PC-9 (cell line): ENCODE measurements around the gene KCNA10. TPM values are rescaled to one million over a fixed set of nuclear protein-coding genes. Genes with fewer than 3 reads are reported as not detected.

Experiments used
- BruUV-seq: library from RNA; stranded (reverse); fragments of 400-500 nt; replicated peaks from 2 replicates; lab custom pipeline; 2021; lab: Mats Ljungman, UMichigan
- CTCF ChIA-PET: fragments of 300-600 bp; sonication (Branson Sonifier 250); formaldehyde crosslinking; loops from one replicate; lab custom pipeline; 2022; ENCODE audit warnings: antibody characterized with exemption; lab: Charles Lee
- POLR2A ChIA-PET: fragments of 300-600 bp; sonication (Branson Sonifier 250); formaldehyde crosslinking; loops from one replicate; lab custom pipeline; 2022; ENCODE audit warnings: antibody characterized with exemption; ENCODE audit not compliant: unreplicated experiment; lab: Charles Lee
- DNase-seq, 2 experiments: peaks; one replicate each; pipeline versions ENCODE4 v3.0.0 to v3.0.0-alpha.2; 2015 to 2022; ENCODE audit warnings: mixed read lengths in 1 of 2
- H2AFZ ChIP-seq: fragments of 200-600 bp; sonication (generic); 2 replicates; pipeline ENCODE4 v1.8.1; 2017; ENCODE audit warnings: antibody characterized with exemption
- H3F3A ChIP-seq: fragments of 200-600 bp; sonication (generic); 2 replicates; pipeline ENCODE4 v1.8.1; 2017; ENCODE audit warnings: antibody characterized with exemption, mild to moderate bottlenecking, low read depth; ENCODE audit not compliant: insufficient read depth
- H3K27ac ChIP-seq: fragments of 200-600 bp; sonication (generic); 2 replicates; pipeline ENCODE4 v1.6.1; 2016; ENCODE audit warnings: mixed run types
- H3K27me3 ChIP-seq: fragments of 200-600 bp; sonication (generic); 2 replicates; pipeline ENCODE4 v1.6.1; 2016; ENCODE audit warnings: low read depth, mixed run types; ENCODE audit not compliant: insufficient read depth
- H3K36me3 ChIP-seq: fragments of 200-600 bp; sonication (generic); 2 replicates; pipeline ENCODE4 v1.6.1; 2016; ENCODE audit warnings: low read depth, mixed run types
- H3K4me1 ChIP-seq: fragments of 200-600 bp; sonication (generic); replicated peaks from 2 replicates; pipeline ENCODE4 v1.6.1; 2016; ENCODE audit warnings: mixed run types; ENCODE audit not compliant: insufficient read depth
- H3K4me2 ChIP-seq: fragments of 200-600 bp; sonication (generic); 2 replicates; pipeline ENCODE4 v1.6.1; 2017; ENCODE audit warnings: mixed run types
- H3K4me3 ChIP-seq: fragments of 200-600 bp; sonication (generic); 2 replicates; pipeline ENCODE4 v1.6.1; 2016; ENCODE audit warnings: mixed run types
- H3K79me2 ChIP-seq: fragments of 200-600 bp; sonication (generic); 2 replicates; pipeline ENCODE4 v1.6.1; 2017; ENCODE audit warnings: low read depth, mixed run types
- H3K9me2 ChIP-seq: fragments of 200-600 bp; sonication (generic); 2 replicates; pipeline ENCODE4 v1.8.1; 2017; ENCODE audit warnings: mild to moderate bottlenecking; ENCODE audit not compliant: insufficient read depth
- H3K9me3 ChIP-seq: fragments of 200-600 bp; sonication (generic); 2 replicates; pipeline ENCODE4 v1.8.1; 2016; ENCODE audit warnings: low read depth; ENCODE audit not compliant: insufficient read depth
- H4K20me1 ChIP-seq: fragments of 200-600 bp; sonication (generic); 2 replicates; pipeline ENCODE4 v1.8.1; 2017; ENCODE audit not compliant: insufficient read depth
- EZH2 ChIP-seq: fragments of 200-600 bp; sonication (generic); IDR thresholded peaks from 2 replicates; pipeline ENCODE4 v1.8.0; 2017; ENCODE audit warnings: antibody characterized with exemption, low read depth
- intact Hi-C: fragments of 100-400 bp; cut with micrococcal nuclease; formaldehyde crosslinking; loops from one replicate; pipeline ENCODE4 v1.10.0; 2022; ENCODE audit not compliant: unreplicated experiment
- total RNA-seq: library from RNA; stranded (reverse); gene quantifications from 2 replicates; pipeline ENCODE4 v1.2.3, GENCODE V29; 2021
- TF ChIP-seq, protein P1 (sequence below): fragments of 200-600 bp; sonication (generic); conservative IDR thresholded peaks from 2 replicates; pipeline ENCODE4 v1.6.1; 2017; ENCODE audit warnings: mixed run types, antibody characterized with exemption, mild to moderate bottlenecking, moderate library complexity

Gene KCNA10
- total RNA-seq, 1 experiment from 2014 or later = not detected

DNA sequence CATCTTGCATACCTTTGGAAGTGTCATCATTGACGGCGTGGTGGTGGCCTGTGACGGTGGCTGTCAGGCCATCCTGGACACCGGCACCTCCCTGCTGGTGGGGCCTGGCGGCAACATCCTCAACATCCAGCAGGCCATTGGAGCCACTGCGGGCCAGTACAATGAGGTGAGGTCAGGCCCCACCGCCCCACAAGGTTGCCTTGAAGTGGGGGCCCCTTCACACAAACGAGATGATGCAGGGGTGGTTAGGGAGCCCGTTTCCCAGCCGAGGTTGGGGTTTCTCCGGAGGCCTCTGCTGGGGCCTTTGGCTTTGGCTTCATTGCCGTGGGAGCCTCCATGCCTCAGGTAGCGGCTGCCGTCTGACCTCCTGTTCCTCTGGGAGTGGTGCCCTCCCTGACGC is 29.6 kb downstream of the KCNA10 start:
- BruUV-seq = no TSS peak
- Histone ChIP-seq H3K4me3 (no peak overlapping the region), H3K27ac (no peak overlapping the region), H3K36me3 (no peaks in the 10 kb centered on the region), H3K9me3 (no peaks in the 10 kb centered on the region), H2AFZ (no peak overlapping the region), H4K20me1 (no peaks in the 10 kb centered on the region), H3K79me2 (no peaks in the 10 kb centered on the region), H3F3A (no peaks in the 10 kb centered on the region), H3K27me3 (no peaks in the 10 kb centered on the region), H3K4me1 (peaks cover 8% of the 10 kb centered on the region; the same call in 1 of the 2 replicates), H3K4me2 (no peak overlapping the region), H3K9me2 (no peaks in the 10 kb centered on the region)
- TF ChIP-seq, protein P1, sequence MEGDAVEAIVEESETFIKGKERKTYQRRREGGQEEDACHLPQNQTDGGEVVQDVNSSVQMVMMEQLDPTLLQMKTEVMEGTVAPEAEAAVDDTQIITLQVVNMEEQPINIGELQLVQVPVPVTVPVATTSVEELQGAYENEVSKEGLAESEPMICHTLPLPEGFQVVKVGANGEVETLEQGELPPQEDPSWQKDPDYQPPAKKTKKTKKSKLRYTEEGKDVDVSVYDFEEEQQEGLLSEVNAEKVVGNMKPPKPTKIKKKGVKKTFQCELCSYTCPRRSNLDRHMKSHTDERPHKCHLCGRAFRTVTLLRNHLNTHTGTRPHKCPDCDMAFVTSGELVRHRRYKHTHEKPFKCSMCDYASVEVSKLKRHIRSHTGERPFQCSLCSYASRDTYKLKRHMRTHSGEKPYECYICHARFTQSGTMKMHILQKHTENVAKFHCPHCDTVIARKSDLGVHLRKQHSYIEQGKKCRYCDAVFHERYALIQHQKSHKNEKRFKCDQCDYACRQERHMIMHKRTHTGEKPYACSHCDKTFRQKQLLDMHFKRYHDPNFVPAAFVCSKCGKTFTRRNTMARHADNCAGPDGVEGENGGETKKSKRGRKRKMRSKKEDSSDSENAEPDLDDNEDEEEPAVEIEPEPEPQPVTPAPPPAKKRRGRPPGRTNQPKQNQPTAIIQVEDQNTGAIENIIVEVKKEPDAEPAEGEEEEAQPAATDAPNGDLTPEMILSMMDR = no peak
- TF ChIP-seq EZH2 = no peak
- CTCF ChIA-PET = no interaction called here
- intact Hi-C loops = no loop called here
- DNase-seq = no peak
- POLR2A ChIA-PET = no interaction called here

DNA sequence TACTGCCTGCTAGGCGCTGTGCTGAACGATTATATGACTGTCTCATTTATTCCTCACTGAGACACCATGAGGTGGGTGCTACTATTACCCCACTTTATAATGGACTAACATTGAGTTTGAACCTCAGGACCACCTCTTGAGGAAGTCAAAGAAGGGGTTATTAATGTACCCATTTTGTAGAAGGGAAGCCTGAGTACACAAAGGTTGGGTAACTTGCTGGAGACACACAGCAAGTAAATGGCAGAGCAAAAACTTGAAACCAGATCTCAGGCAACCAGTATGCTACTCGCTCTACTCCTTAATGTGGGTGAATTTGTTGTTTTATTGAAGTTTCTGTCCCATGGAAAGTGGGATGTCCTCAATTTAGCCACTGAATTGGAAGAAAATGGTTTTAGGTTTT is 30.1 kb downstream of the KCNA10 start:
- no peaks in the 10 kb centered on the region for H3K36me3 ChIP-seq
- ChIA-PET CTCF (no interaction called here), POLR2A (no interaction called here)
- H3K4me2 ChIP-seq = no peak overlapping the region
- H3K9me3 ChIP-seq = no peaks in the 10 kb centered on the region
- no peak for DNase-seq
- intact Hi-C loops = no loop called here
- H3K4me3 ChIP-seq = no peak overlapping the region
- no peak overlapping the region for H2AFZ ChIP-seq
- no peak overlapping the region for H3K27ac ChIP-seq
- H3K27me3 ChIP-seq = no peaks in the 10 kb centered on the region
- no peak for TF ChIP-seq EZH2
- TF ChIP-seq, protein P1 = no peak
- no peaks in the 10 kb centered on the region for H3F3A ChIP-seq
- H3K4me1 ChIP-seq = peaks cover 8% of the 10 kb centered on the region; the same call in 1 of the 2 replicates
- no peaks in the 10 kb centered on the region for H3K79me2 ChIP-seq
- no peaks in the 10 kb centered on the region for H3K9me2 ChIP-seq
- no peaks in the 10 kb centered on the region for H4K20me1 ChIP-seq
- BruUV-seq = no TSS peak

DNA sequence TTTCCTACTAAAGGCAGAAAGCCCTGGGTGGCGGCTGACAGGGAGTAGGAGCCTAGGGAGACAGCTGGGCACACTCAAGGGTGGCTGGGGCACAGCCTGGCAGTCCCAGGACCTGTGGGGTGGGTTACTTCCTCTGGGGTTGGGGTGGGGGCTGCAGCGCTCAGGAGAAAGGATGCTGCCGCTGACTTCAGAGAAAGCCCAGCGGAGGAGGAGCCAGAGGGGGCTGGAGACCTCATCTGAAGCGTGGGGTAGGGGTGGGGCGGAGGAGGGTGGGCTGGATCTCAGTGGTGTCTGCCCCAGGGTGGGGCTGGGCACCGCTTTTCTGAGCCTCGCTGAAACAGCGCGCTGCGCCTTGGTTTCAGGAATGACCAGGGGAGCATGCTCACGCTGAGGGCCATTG is 30.8 kb downstream of the KCNA10 start:
- BruUV-seq = no TSS peak
- intact Hi-C loops = no loop called here
- H3K27ac ChIP-seq = no peak overlapping the region
- no peaks in the 10 kb centered on the region for H4K20me1 ChIP-seq
- H3K4me1 ChIP-seq = peaks cover 8% of the 10 kb centered on the region; the same call in 1 of the 2 replicates
- ChIA-PET CTCF (no interaction called here), POLR2A (no interaction called here)
- no peak overlapping the region for H3K4me3 ChIP-seq
- H3K36me3 ChIP-seq = no peaks in the 10 kb centered on the region
- H3K27me3 ChIP-seq = no peaks in the 10 kb centered on the region
- no peaks in the 10 kb centered on the region for H3F3A ChIP-seq
- TF ChIP-seq EZH2 = no peak
- TF ChIP-seq, protein P1 = no peak
- no peak overlapping the region for H3K4me2 ChIP-seq
- H3K79me2 ChIP-seq = no peaks in the 10 kb centered on the region
- DNase-seq = no peak
- no peak overlapping the region for H2AFZ ChIP-seq
- H3K9me3 ChIP-seq = no peaks in the 10 kb centered on the region
- H3K9me2 ChIP-seq = no peaks in the 10 kb centered on the region
